GM12801 (cell line): Measurements from ENCODE around the gene IMPDH2.

ENCODE experiments used
- CTCF ChIP-seq: IDR thresholded peaks from one replicate; pipeline ENCODE4 v1.5.1; 2011; ENCODE audit warnings: control low read depth; ENCODE audit not compliant: insufficient read length; ENCODE audit errors: extremely low read depth

IMPDH2 gene

GRCh38 chr3:48982686-48983085, 46.5 kb downstream of the IMPDH2 start:
- no peak for TF ChIP-seq CTCF

- no peak for TF ChIP-seq CTCF
These were observed 47.2 kb downstream of the IMPDH2 start for GRCh38 chr3:48982016-48982415.

DNA sequence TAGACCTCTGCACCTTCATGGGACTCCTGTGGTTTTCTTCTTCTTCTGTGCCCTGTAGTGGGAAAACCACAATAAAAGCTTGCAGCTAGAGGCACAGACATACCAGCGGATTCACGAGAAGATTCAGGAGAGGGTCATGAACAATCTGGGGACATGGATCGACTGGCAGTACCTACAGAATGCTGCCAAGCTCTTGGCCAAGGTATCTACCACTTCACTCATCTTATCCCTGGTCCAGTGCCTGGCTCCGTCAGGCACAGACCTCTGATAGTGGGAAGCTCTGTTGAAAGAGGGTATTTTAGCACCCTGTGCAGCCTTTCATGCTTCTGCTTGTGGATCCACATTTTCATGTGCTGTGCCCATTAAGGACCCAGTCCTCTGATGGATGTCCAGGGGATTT, 48.9 kb downstream of the IMPDH2 start:
- no peak for TF ChIP-seq CTCF

DNA sequence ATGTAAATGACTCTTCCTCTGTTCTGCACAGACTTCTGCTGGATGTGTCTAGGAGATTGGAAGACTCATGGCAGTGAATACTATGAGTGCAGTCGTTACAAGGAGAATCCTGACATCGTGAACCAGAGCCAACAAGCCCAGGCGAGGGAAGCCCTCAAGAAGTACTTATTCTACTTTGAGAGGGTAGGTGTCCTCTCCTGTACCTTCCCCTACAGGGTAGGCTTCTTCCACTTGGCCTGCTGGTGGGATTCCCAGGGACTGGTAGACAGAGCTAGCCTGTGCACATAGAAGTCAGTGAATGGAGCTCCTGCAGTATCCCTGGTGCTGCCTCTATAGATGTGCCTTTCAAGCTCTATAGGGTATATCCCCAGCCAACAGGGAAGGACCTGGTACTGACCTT, 49.7 kb downstream of the IMPDH2 start:
- no peak for TF ChIP-seq CTCF
